Uterus (tissue), 4 donors: Measurements from ENCODE around the gene SLC39A11. TPM values are rescaled to one million over a fixed set of nuclear protein-coding genes. Genes with fewer than 3 reads are reported as not detected.

Experiments used
- DNase-seq, 2 donors: peaks; one replicate each; pipeline ENCODE4 v3.0.0-alpha.2; 2019 to 2020
- H3K27ac ChIP-seq, 2 donors: fragments of 200-600 bp; sonication (generic); 1 replicate in 1 of 2; 2 replicates in 1 of 2; pipeline ENCODE4 v1.5.1; 2016 to 2018
- H3K27me3 ChIP-seq, 2 donors: fragments of 200-600 bp; sonication (generic); one replicate each; pipeline ENCODE4 v1.5.1; 2018 to 2019; ENCODE audit warnings: control low read depth in 1 of 2
- H3K36me3 ChIP-seq, 2 donors: fragments of 200-600 bp; sonication (generic); one replicate each; pipeline ENCODE4 v1.5.1; 2019; ENCODE audit warnings: control low read depth in 1 of 2
- H3K4me1 ChIP-seq, 2 donors: fragments of 200-600 bp; sonication (generic); one replicate each; pipeline ENCODE4 v1.5.1; 2018 to 2019; ENCODE audit warnings: control low read depth in 1 of 2
- H3K4me3 ChIP-seq, 2 donors: fragments of 200-600 bp; sonication (generic); 1 replicate in 1 of 2; 2 replicates in 1 of 2; pipeline ENCODE4 v1.5.1; 2018 to 2019; ENCODE audit warnings: mild to moderate bottlenecking in 1 of 2
- H3K9me3 ChIP-seq, 2 donors: fragments of 200-600 bp; sonication (generic); one replicate each; pipeline ENCODE4 v1.5.1; 2019; ENCODE audit warnings: control low read depth in 1 of 2
- CTCF ChIP-seq, 4 experiments: fragments of 200-600 bp in 2 of 4; fragments of 450-650 bp in 2 of 4; sonication (generic) in 2 of 4; IDR thresholded peaks; one replicate each; pipeline ENCODE4 v1.5.1; 2016 to 2019; ENCODE audit warnings: antibody characterized with exemption in 4 of 4, mild to moderate bottlenecking in 2 of 4, moderate library complexity in 1 of 4
- POLR2A ChIP-seq, 2 donors: fragments of 450-650 bp; IDR thresholded peaks; one replicate each; pipeline ENCODE4 v1.6.1; 2016; ENCODE audit warnings: antibody characterized with exemption in 2 of 2, mild to moderate bottlenecking in 1 of 2, moderate library complexity in 1 of 2
- intact Hi-C: fragments of 100-400 bp; cut with DNase I; formaldehyde crosslinking; loops from one replicate; pipeline ENCODE4 v1.15.1; 2023; ENCODE audit warnings: low total_unique reads
- total RNA-seq, 4 donors: library from RNA; depleted of rRNA in 3 of 4; stranded (reverse); fragments of >200 nt in 3 of 4; gene quantifications; one replicate each; pipeline versions ENCODE4 v1.1.0 to v1.2.4, GENCODE V29; 2014 to 2023
- donor health status: DM: yes; HTN: yes; CAD: no.

The SLC39A11 gene
- total RNA-seq, 4 donors from 2014 or later = 5.4 to 56.2 (median 21.0) TPM

GRCh38 chr17:73130977-73131376 is 38.5 kb upstream of the SLC39A11 start:
- intact Hi-C loops = no loop called here

DNA sequence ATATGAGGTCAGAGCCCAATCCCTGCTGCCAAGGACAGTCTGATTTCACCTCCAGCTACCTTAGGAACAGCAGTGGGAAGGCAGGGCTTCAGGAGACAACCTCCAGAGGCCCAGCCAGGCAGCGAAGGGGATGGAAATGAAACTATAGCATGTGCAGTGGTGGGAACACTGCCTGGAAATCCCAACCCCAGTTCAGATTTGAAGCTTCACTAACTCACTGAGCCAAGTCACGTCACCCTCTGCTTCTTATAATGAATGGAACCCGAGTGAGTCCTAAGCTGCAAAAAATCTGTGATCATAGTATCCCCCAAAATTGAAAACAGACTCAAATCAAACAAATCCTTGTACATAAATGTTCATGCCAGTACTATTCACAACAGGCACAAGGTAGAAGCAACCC is 36.0 kb upstream of the SLC39A11 start:
- H3K27me3 ChIP-seq = no peaks in the 10 kb centered on the region
- H3K4me1 ChIP-seq = no peaks in the 10 kb centered on the region
- no peaks in the 10 kb centered on the region for H3K36me3 ChIP-seq
- no peak for DNase-seq
- intact Hi-C loops = no loop called here
- H3K9me3 ChIP-seq = no peaks in the 10 kb centered on the region
- TF ChIP-seq CTCF (IDR thresholded peaks at IDR 0.05) (no peak), POLR2A (IDR thresholded peaks at IDR 0.05) (no peak)
- H3K4me3 ChIP-seq = no peak overlapping the region
- H3K27ac ChIP-seq = no peak overlapping the region

More at GRCh38 chr17:73130977-73131376, 38.5 kb upstream of the SLC39A11 start:
- Histone ChIP-seq H3K27ac (no peak overlapping the region), H3K36me3 (no peaks in the 10 kb centered on the region), H3K4me1 (no peaks in the 10 kb centered on the region), H3K9me3 (no peaks in the 10 kb centered on the region), H3K27me3 (no peaks in the 10 kb centered on the region), H3K4me3 (no peak overlapping the region)
- TF ChIP-seq CTCF (IDR thresholded peaks at IDR 0.05) (no peak), POLR2A (IDR thresholded peaks at IDR 0.05) (no peak)
- DNase-seq = no peak

GRCh38 chr17:73126716-73127473 is 34.4 kb upstream of the SLC39A11 start:
- intact Hi-C loops = no loop called here
- H3K27ac ChIP-seq = no peak overlapping the region

GRCh38 chr17:73123606-73124320 is 31.3 kb upstream of the SLC39A11 start:
- TF ChIP-seq CTCF (IDR thresholded peaks at IDR 0.05) (no peak), POLR2A (IDR thresholded peaks at IDR 0.05) (no peak)
- Histone ChIP-seq H3K9me3 (no peaks in the 10 kb centered on the region), H3K27ac (no peak overlapping the region), H3K4me3 (no peak overlapping the region), H3K4me1 (no peaks in the 10 kb centered on the region), H3K27me3 (no peaks in the 10 kb centered on the region), H3K36me3 (no peaks in the 10 kb centered on the region)
- no peak for DNase-seq
- intact Hi-C loops = no loop called here

More at GRCh38 chr17:73126716-73127473, 34.4 kb upstream of the SLC39A11 start:
- Histone ChIP-seq H3K9me3 (no peaks in the 10 kb centered on the region), H3K4me1 (no peaks in the 10 kb centered on the region), H3K36me3 (no peaks in the 10 kb centered on the region), H3K27me3 (no peaks in the 10 kb centered on the region), H3K4me3 (no peak overlapping the region)
- TF ChIP-seq POLR2A (IDR thresholded peaks at IDR 0.05) (no peak), CTCF (IDR thresholded peaks at IDR 0.05) (no peak)
- no peak for DNase-seq

GRCh38 chr17:73122953-73123605 is 30.6 kb upstream of the SLC39A11 start:
- DNase-seq = no peak
- H3K9me3 ChIP-seq = no peaks in the 10 kb centered on the region
- H3K27ac ChIP-seq = no peak overlapping the region
- intact Hi-C loops = no loop called here
- H3K36me3 ChIP-seq = no peaks in the 10 kb centered on the region
- H3K4me3 ChIP-seq = no peak overlapping the region
- H3K4me1 ChIP-seq = no peaks in the 10 kb centered on the region
- no peak for TF ChIP-seq POLR2A (IDR thresholded peaks at IDR 0.05)
- TF ChIP-seq CTCF (IDR thresholded peaks at IDR 0.05) = no peak
- H3K27me3 ChIP-seq = no peaks in the 10 kb centered on the region
